IMR-90 (cell line): ENCODE data around the gene BAG1. TPM values are rescaled to one million over a fixed set of nuclear protein-coding genes. Genes with fewer than 3 reads are reported as not detected.

Experiments used
- ATAC-seq: fragments of 200-7000 bp; cut with Tn5 transposase; 2 replicates; pipeline ENCODE4 v1.9.1; 2020; ENCODE audit warnings: low read depth, mild to moderate bottlenecking, moderate library complexity
- BruUV-seq: library from RNA; stranded (reverse); fragments of 400-500 nt; replicated peaks from 2 replicates; lab custom pipeline; 2021; lab: Mats Ljungman, UMichigan
- CTCF ChIA-PET: fragments of 300-600 bp; formaldehyde crosslinking; extraction: SDS; loops from one replicate; lab custom pipeline; 2021; ENCODE audit warnings: antibody characterized with exemption; lab: Yijun Ruan, JAX
- POLR2A ChIA-PET: fragments of 300-600 bp; sonication (Branson Sonifier 250); formaldehyde crosslinking; loops from one replicate; lab custom pipeline; 2022; ENCODE audit warnings: antibody characterized with exemption; ENCODE audit not compliant: unreplicated experiment; lab: Charles Lee
- DNase-seq: peaks from one replicate; pipeline ENCODE4 v3.0.0; 2013
- H2AFZ ChIP-seq: replicated peaks from 2 replicates; pipeline ENCODE3; 2013; ENCODE audit warnings: low read length, mild to moderate bottlenecking; ENCODE audit not compliant: poor library complexity
- H2AK5ac ChIP-seq: 2 replicates; pipeline ENCODE4 v1.6.1; 2013; ENCODE audit warnings: low read depth, low read length, inconsistent platforms
- H2AK9ac ChIP-seq: replicated peaks from 2 replicates; pipeline ENCODE3; 2013; ENCODE audit warnings: mild to moderate bottlenecking, low read depth, low read length, moderate library complexity; ENCODE audit not compliant: poor library complexity
- H2BK120ac ChIP-seq: 2 replicates; pipeline ENCODE4 v1.6.1; 2013; ENCODE audit warnings: low read depth, low read length, inconsistent platforms
- H2BK15ac ChIP-seq: 3 replicates; pipeline ENCODE4 v1.6.1; 2013; ENCODE audit warnings: low read depth, low read length, inconsistent platforms
- H2BK20ac ChIP-seq: 2 replicates; pipeline ENCODE4 v1.6.1; 2013; ENCODE audit warnings: low read depth, mild to moderate bottlenecking, inconsistent platforms, low read length, moderate library complexity
- H2BK5ac ChIP-seq: 2 replicates; pipeline ENCODE4 v1.6.1; 2013; ENCODE audit warnings: mild to moderate bottlenecking, low read depth, low read length, inconsistent platforms; ENCODE audit not compliant: poor library complexity, severe bottlenecking
- H3K14ac ChIP-seq: replicated peaks from 2 replicates; pipeline ENCODE4 v1.6.1; 2013; ENCODE audit warnings: low read depth, low read length, inconsistent platforms
- H3K18ac ChIP-seq: 2 replicates; pipeline ENCODE4 v1.6.1; 2013; ENCODE audit warnings: low read depth, low read length, control low read depth
- H3K23ac ChIP-seq: 2 replicates; pipeline ENCODE4 v1.6.1; 2013; ENCODE audit warnings: low read depth, low read length, inconsistent platforms
- H3K27ac ChIP-seq: 2 replicates; pipeline ENCODE4 v1.5.1; 2013; ENCODE audit warnings: mild to moderate bottlenecking, control low read depth, low read length; ENCODE audit not compliant: insufficient read depth
- H3K27me3 ChIP-seq: 2 replicates; pipeline ENCODE4 v1.6.1; 2013; ENCODE audit warnings: low read length; ENCODE audit not compliant: control insufficient read depth, insufficient read depth
- H3K36me3 ChIP-seq: 2 replicates; pipeline ENCODE4 v1.6.1; 2013; ENCODE audit warnings: low read length, mixed read lengths; ENCODE audit not compliant: control insufficient read depth, insufficient read depth
- H3K4ac ChIP-seq: 2 replicates; pipeline ENCODE4 v1.6.1; 2013; ENCODE audit warnings: low read depth, low read length, inconsistent platforms
- H3K4me1 ChIP-seq: 2 replicates; pipeline ENCODE4 v1.6.1; 2013; ENCODE audit warnings: low read length, mixed read lengths; ENCODE audit not compliant: control insufficient read depth, insufficient read depth
- H3K4me2 ChIP-seq: 2 replicates; pipeline ENCODE4 v1.6.1; 2013; ENCODE audit warnings: low read depth, mild to moderate bottlenecking, control low read depth, low read length, moderate library complexity
- H3K4me3 ChIP-seq: 2 replicates; pipeline ENCODE4 v1.5.1; 2013; ENCODE audit warnings: low read depth, mild to moderate bottlenecking, control low read depth, low read length, moderate library complexity; ENCODE audit not compliant: insufficient read depth
- H3K56ac ChIP-seq: 2 replicates; pipeline ENCODE4 v1.6.1; 2013; ENCODE audit warnings: low read length, inconsistent platforms; ENCODE audit not compliant: insufficient read depth; ENCODE audit errors: extremely low read depth
- H3K79me1 ChIP-seq, 2 experiments: 2 replicates each; pipeline ENCODE4 v1.6.1; 2013; ENCODE audit warnings: low read length in 2 of 2, inconsistent platforms in 1 of 2, low read depth in 1 of 2
- H3K9ac ChIP-seq: 2 replicates; pipeline ENCODE4 v1.6.1; 2013; ENCODE audit warnings: low read depth, low read length, control low read depth
- H3K9me1 ChIP-seq: 2 replicates; pipeline ENCODE4 v1.6.1; 2013; ENCODE audit warnings: low read length, inconsistent platforms; ENCODE audit not compliant: insufficient read depth
- H3K9me3 ChIP-seq: 2 replicates; pipeline ENCODE4 v1.6.1; 2013; ENCODE audit warnings: low read length; ENCODE audit not compliant: control insufficient read depth, insufficient read depth
- H4K20me1 ChIP-seq: 2 replicates; pipeline ENCODE4 v1.6.1; 2013; ENCODE audit warnings: low read length, inconsistent platforms; ENCODE audit not compliant: insufficient read depth
- H4K5ac ChIP-seq: 2 replicates; pipeline ENCODE4 v1.6.1; 2013; ENCODE audit warnings: mild to moderate bottlenecking, low read depth, low read length, control low read depth
- H4K8ac ChIP-seq, 2 experiments: 2 replicates each; pipeline ENCODE4 v1.6.1; 2013; ENCODE audit warnings: low read depth in 2 of 2, low read length in 2 of 2, control low read depth in 1 of 2, inconsistent platforms in 1 of 2
- H4K91ac ChIP-seq: 2 replicates; pipeline ENCODE4 v1.6.1; 2013; ENCODE audit warnings: low read depth, low read length, inconsistent platforms; ENCODE audit not compliant: insufficient read depth
- BHLHE40 ChIP-seq: fragments of 150-350 bp; IDR thresholded peaks from 2 replicates; pipeline ENCODE4 v1.6.1; 2016; ENCODE audit warnings: mild to moderate bottlenecking, low read depth, low read length
- CEBPB ChIP-seq: IDR thresholded peaks from 2 replicates; pipeline ENCODE4 v1.6.1; 2012; ENCODE audit warnings: low read depth, low read length, improper control_type of control experiment
- CHD1 ChIP-seq: IDR thresholded peaks from 2 replicates; pipeline ENCODE4 v1.6.1; 2012; ENCODE audit warnings: low read depth, low read length, improper control_type of control experiment
- CTCF ChIP-seq: conservative IDR thresholded peaks from 2 replicates; pipeline ENCODE4 v1.5.1; 2012; ENCODE audit warnings: mild to moderate bottlenecking, low read depth, low read length, improper control_type of control experiment
- ELK1 ChIP-seq: fragments of 150-350 bp; IDR thresholded peaks from 2 replicates; pipeline ENCODE4 v1.6.1; 2016; ENCODE audit warnings: low read depth, mild to moderate bottlenecking, low read length, moderate library complexity, borderline replicate concordance
- FOS ChIP-seq: fragments of 150-350 bp; IDR thresholded peaks from 2 replicates; pipeline ENCODE4 v1.6.1; 2016; ENCODE audit warnings: low read depth, low read length
- MAFK ChIP-seq: IDR thresholded peaks from 2 replicates; pipeline ENCODE4 v1.6.1; 2012; ENCODE audit warnings: low read depth, low read length, improper control_type of control experiment
- MAZ ChIP-seq: IDR thresholded peaks from 2 replicates; pipeline ENCODE4 v1.6.1; 2012; ENCODE audit warnings: low read depth, mild to moderate bottlenecking, low read length, improper control_type of control experiment, moderate library complexity, borderline replicate concordance
- MXI1 ChIP-seq: IDR thresholded peaks from 2 replicates; pipeline ENCODE4 v1.6.1; 2012; ENCODE audit warnings: low read depth, mild to moderate bottlenecking, low read length, moderate library complexity, borderline replicate concordance
- NFE2L2 ChIP-seq: fragments of 150-350 bp; IDR thresholded peaks from 2 replicates; pipeline ENCODE4 v1.6.1; 2016; ENCODE audit warnings: low read depth, mild to moderate bottlenecking, low read length
- POLR2A ChIP-seq: IDR thresholded peaks from 2 replicates; pipeline ENCODE4 v1.6.1; 2012; ENCODE audit warnings: mild to moderate bottlenecking, low read depth, low read length
- RAD21 ChIP-seq: IDR thresholded peaks from 2 replicates; pipeline ENCODE4 v1.6.1; 2012; ENCODE audit warnings: low read length, improper control_type of control experiment
- RCOR1 ChIP-seq: IDR thresholded peaks from 2 replicates; pipeline ENCODE4 v1.6.1; 2012; ENCODE audit warnings: mild to moderate bottlenecking, low read length, improper control_type of control experiment; ENCODE audit not compliant: insufficient replicate concordance
- RFX5 ChIP-seq: IDR thresholded peaks from 2 replicates; pipeline ENCODE4 v1.8.0; 2012; ENCODE audit warnings: low read depth, mild to moderate bottlenecking, low read length, moderate library complexity
- SMC3 ChIP-seq: fragments of 150-350 bp; IDR thresholded peaks from 2 replicates; pipeline ENCODE4 v1.6.1; 2016; ENCODE audit warnings: low read depth, mild to moderate bottlenecking, antibody characterized with exemption, low read length, moderate library complexity
- WGBS, 2 experiments: methylation state at CpG; one replicate each; pipeline versions ENCODE4 v1.1.5 to v1.1.7; 2013; ENCODE audit warnings: missing lambda C conversion rate in 2 of 2; ENCODE audit not compliant: insufficient read length in 1 of 2; ENCODE audit errors: extremely low coverage in 2 of 2; 5-methylcytosine and 5-hydroxymethylcytosine counted together
- dilution Hi-C: fragments of 300-500 bp; cut with HindIII; formaldehyde crosslinking; loops from one replicate; pipeline ENCODE4 v1.14.3; 2018; ENCODE audit warnings: low sequenced_read_pairs; ENCODE audit not compliant: unreplicated experiment
- in situ Hi-C: fragments of 300-500 bp; cut with MboI; formaldehyde crosslinking; loops from 3 replicates; pipeline ENCODE4 v1.14.3; 2019; ENCODE audit warnings: low sequenced_read_pairs, inconsistent platforms, mixed read lengths
- intact Hi-C: fragments of 100-400 bp; cut with micrococcal nuclease; formaldehyde crosslinking; loops from 2 replicates; pipeline ENCODE4 v1.10.0; 2022
- polyA plus RNA-seq, 3 experiments: library from polyadenylated mRNA; depleted of rRNA; stranded (reverse); fragments of >200 nt; gene quantifications; 2 replicates each; pipeline ENCODE4 v1.2.3, GENCODE V29; 2012; ENCODE audit warnings: low replicate concordance in 1 of 3
- total RNA-seq: library from RNA; depleted of rRNA; stranded (reverse); fragments of >200 nt; gene quantifications from 2 replicates; pipeline ENCODE4 v1.2.3, GENCODE V29; 2012
- TF ChIP-seq, protein P1 (sequence below): fragments of 150-350 bp; IDR thresholded peaks from 2 replicates; pipeline ENCODE4 v1.6.1; 2017; ENCODE audit warnings: mild to moderate bottlenecking, antibody characterized with exemption, low read length, low read depth

BAG1 gene
- total and polyA plus RNA-seq, 2 of the 4 experiments (the other 2 are of a cell fraction), result 4.5 to 20.9 TPM

DNA sequence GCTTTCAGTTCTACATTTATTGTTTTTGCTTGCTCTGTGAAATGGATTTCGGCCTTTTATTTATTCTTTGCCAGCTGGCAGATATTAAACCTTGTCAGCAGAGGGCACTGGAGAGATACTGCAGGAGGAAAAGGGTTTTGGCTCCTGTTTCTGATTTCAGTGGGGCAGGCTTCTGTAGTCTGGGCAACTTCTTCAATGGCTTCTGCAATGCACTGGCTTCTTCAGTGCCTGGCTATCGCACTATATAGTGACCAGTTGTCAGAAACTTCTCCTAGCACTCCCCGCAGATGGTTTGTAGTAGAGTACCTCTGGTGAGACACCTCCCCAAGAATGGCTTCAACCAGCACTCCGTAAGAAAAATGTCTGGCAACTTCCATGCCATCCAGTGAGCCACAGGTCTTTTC is 22.6 kb upstream of the BAG1 start:
- peak overlapping the region; percentile 25; the same call in 1 of the 2 replicates for H3K27ac ChIP-seq
- H3K18ac ChIP-seq, result no peak overlapping the region
- no TSS peak for BruUV-seq
- H2BK20ac ChIP-seq, result no peak overlapping the region
- H3K36me3 ChIP-seq, result peaks cover under 1% of the 10 kb centered on the region; the same call in 1 of the 2 replicates
- no peak overlapping the region for H4K5ac ChIP-seq
- no peaks in the 10 kb centered on the region for H4K20me1 ChIP-seq
- H3K79me1 ChIP-seq, result peaks cover 9 to 17% of the 10 kb centered on the region in 2 experiments
- peak overlapping the region; percentile 42; the same call in 1 of the 2 replicates for H3K4ac ChIP-seq
- ATAC-seq (peak; percentile 44), DNase-seq (peak; percentile 75)
- H3K4me3 ChIP-seq, result no peak overlapping the region
- no peak overlapping the region; the same call in 1 of the 2 replicates for H2AK5ac ChIP-seq
- H3K23ac ChIP-seq, result no peak overlapping the region
- no peak overlapping the region for H2BK5ac ChIP-seq
- no peaks in the 10 kb centered on the region for H3K9me3 ChIP-seq
- H3K9ac ChIP-seq, result no peak overlapping the region
- no peak overlapping the region for H3K14ac ChIP-seq
- H2AK9ac ChIP-seq, result no peak overlapping the region
- dilution Hi-C loops, result loop anchor here (25.0 kb wide), 1 partner anchor 175 kb away; the partner anchor contains the start of gene NOL6
- no peak overlapping the region for H2AFZ ChIP-seq
- TF ChIP-seq, protein P1, sequence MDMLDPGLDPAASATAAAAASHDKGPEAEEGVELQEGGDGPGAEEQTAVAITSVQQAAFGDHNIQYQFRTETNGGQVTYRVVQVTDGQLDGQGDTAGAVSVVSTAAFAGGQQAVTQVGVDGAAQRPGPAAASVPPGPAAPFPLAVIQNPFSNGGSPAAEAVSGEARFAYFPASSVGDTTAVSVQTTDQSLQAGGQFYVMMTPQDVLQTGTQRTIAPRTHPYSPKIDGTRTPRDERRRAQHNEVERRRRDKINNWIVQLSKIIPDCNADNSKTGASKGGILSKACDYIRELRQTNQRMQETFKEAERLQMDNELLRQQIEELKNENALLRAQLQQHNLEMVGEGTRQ, result no peak
- TF ChIP-seq CTCF, result peak; percentile 93
- no peak for TF ChIP-seq MAZ
- TF ChIP-seq MAFK, result peak; percentile 75
- no peak for TF ChIP-seq RCOR1
- TF ChIP-seq SMC3, result peak; percentile 88
- TF ChIP-seq FOS, result no peak
- no peak for TF ChIP-seq NFE2L2
- peak; percentile 89 for TF ChIP-seq RAD21
- TF ChIP-seq RFX5, result no peak
- TF ChIP-seq POLR2A, result no peak
- TF ChIP-seq ELK1, result no peak
- no peak for TF ChIP-seq MXI1
- TF ChIP-seq CEBPB, result no peak
- no peak for TF ChIP-seq CHD1
- TF ChIP-seq BHLHE40, result no peak
- in situ Hi-C loops, result no loop called here
- POLR2A ChIA-PET, result no interaction called here
- CTCF ChIA-PET, result interaction anchor here (0.5 to 1.2 kb wide), 6 partner anchors 10 to 180 kb away, joined by 3 to 4 read pairs (median 3); no protein-coding TSS in a partner anchor
- no peaks in the 10 kb centered on the region for H3K27me3 ChIP-seq
- H3K56ac ChIP-seq, result no peak overlapping the region
- peak overlapping the region; percentile 70; the same call in 1 of the 3 replicates for H2BK15ac ChIP-seq
- no peaks in the 10 kb centered on the region for H3K9me1 ChIP-seq
- H4K8ac ChIP-seq, result no peak overlapping the region; a peak in 1 of 4 replicates
- 0 out of 2 replicates have a peak overlapping the region, but pooled peaks have one; percentile 25 for H4K91ac ChIP-seq
- intact Hi-C loops, result loop anchor here (1.0 to 5.0 kb wide), 5 partner anchors 128 to 436 kb away; no protein-coding TSS in a partner anchor
- peaks cover 4% of the 10 kb centered on the region; the same call in 1 of the 2 replicates for H3K4me1 ChIP-seq
- H3K4me2 ChIP-seq, result no peak overlapping the region
- H2BK120ac ChIP-seq, result no peak overlapping the region
- WGBS, 2 experiments, result no CpG with 5 or more reads among the region's 4 CpGs
